Measurements from ENCODE around the gene PRKAG3. TPM values are rescaled to one million over a fixed set of nuclear protein-coding genes. Genes with fewer than 3 reads are reported as not detected.

The PRKAG3 gene
- total RNA-seq, 1 experiment from 2014 or later = not detected

DNA sequence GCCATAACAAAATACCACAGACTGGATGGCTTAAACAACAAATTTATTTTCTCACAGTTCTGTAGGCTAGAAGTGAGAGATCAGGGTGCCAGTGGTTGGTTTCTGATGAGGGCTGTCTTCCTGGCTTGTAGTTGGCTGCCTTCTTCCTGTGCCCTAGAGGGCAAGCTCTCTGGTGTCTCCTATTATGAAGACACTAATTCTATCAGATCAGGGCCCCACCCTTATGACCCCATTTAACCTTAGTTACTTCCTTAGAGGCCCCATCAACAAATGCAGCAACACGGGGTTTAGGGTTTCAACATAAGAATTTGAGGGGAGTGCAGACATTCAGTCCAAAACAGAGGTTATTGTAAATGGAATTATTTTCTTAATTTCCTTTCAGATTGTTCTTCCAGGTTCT is 26.8 kb downstream of the PRKAG3 start:
- Histone ChIP-seq H4K20me1 (ENCODE audit: insufficient read depth) (no peaks in the 10 kb centered on the region), H3K9me3 (ENCODE audit: insufficient read depth, low read depth) (peaks cover 3% of the 10 kb centered on the region; the same call in 1 of the 2 replicates), H3K4me3 (no peak overlapping the region), H3K9me2 (ENCODE audit: insufficient read depth) (no peaks in the 10 kb centered on the region), H2AFZ (no peak overlapping the region), H3K27ac (no peak overlapping the region), H3F3A (ENCODE audit: insufficient read depth, low read depth) (peaks cover 20% of the 10 kb centered on the region), H3K79me2 (ENCODE audit: low read depth) (no peaks in the 10 kb centered on the region), H3K4me1 (replicated peaks; ENCODE audit: insufficient read depth) (peaks cover 20% of the 10 kb centered on the region), H3K4me2 (no peak overlapping the region), H3K36me3 (ENCODE audit: low read depth) (no peaks in the 10 kb centered on the region), H3K27me3 (ENCODE audit: insufficient read depth, low read depth) (no peaks in the 10 kb centered on the region)
- intact Hi-C loops (cut with micrococcal nuclease; ENCODE audit: unreplicated experiment) = no loop called here
- no peak for DNase-seq
- POLR2A ChIA-PET (ENCODE audit: unreplicated experiment) = no interaction called here
- BruUV-seq (replicated peaks) = no TSS peak
- CTCF ChIA-PET = no interaction called here
- TF ChIP-seq, protein P1, sequence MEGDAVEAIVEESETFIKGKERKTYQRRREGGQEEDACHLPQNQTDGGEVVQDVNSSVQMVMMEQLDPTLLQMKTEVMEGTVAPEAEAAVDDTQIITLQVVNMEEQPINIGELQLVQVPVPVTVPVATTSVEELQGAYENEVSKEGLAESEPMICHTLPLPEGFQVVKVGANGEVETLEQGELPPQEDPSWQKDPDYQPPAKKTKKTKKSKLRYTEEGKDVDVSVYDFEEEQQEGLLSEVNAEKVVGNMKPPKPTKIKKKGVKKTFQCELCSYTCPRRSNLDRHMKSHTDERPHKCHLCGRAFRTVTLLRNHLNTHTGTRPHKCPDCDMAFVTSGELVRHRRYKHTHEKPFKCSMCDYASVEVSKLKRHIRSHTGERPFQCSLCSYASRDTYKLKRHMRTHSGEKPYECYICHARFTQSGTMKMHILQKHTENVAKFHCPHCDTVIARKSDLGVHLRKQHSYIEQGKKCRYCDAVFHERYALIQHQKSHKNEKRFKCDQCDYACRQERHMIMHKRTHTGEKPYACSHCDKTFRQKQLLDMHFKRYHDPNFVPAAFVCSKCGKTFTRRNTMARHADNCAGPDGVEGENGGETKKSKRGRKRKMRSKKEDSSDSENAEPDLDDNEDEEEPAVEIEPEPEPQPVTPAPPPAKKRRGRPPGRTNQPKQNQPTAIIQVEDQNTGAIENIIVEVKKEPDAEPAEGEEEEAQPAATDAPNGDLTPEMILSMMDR (conservative IDR thresholded peaks at IDR 0.05) = no peak
- no peak for TF ChIP-seq EZH2 (IDR thresholded peaks at IDR 0.05; ENCODE audit: low read depth)

DNA sequence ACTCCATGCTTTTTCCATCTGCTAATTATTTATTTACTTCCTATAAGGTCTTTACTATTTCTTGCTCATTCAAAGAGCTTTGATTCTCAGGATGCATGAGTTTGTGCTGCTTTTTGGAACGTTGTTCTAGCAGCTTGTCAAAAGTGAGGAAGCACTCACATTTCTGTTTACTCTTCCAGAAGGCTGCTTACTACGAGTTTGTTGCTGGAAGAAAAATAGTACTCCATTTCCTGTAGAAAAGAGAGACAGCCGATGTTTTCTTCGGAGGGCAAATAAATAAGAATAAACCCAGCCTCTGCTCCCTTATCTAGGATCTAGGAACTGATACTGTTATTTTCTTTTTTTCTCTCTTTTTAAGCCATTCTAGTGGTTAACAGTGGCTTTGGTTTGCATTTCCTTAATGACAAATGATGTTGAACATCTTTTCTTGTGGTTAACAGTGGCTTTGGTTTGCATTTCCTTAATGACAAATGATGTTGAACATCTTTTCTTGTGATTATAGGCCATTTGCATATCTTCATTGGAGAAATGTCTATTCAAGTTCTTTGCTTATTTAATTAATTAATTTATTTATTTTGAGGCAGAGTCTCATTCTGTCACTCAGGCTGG is 29.1 kb downstream of the PRKAG3 start:
- Histone ChIP-seq H3K27ac (no peak overlapping the region), H3K4me2 (no peak overlapping the region), H3K79me2 (ENCODE audit: low read depth) (no peaks in the 10 kb centered on the region), H3K4me3 (no peak overlapping the region), H4K20me1 (ENCODE audit: insufficient read depth) (no peaks in the 10 kb centered on the region), H3K27me3 (ENCODE audit: insufficient read depth, low read depth) (no peaks in the 10 kb centered on the region), H3K4me1 (replicated peaks; ENCODE audit: insufficient read depth) (peaks cover 20% of the 10 kb centered on the region), H2AFZ (no peak overlapping the region), H3K9me3 (ENCODE audit: insufficient read depth, low read depth) (peaks cover 3% of the 10 kb centered on the region; the same call in 1 of the 2 replicates), H3F3A (ENCODE audit: insufficient read depth, low read depth) (peaks cover 20% of the 10 kb centered on the region), H3K9me2 (ENCODE audit: insufficient read depth) (no peaks in the 10 kb centered on the region), H3K36me3 (ENCODE audit: low read depth) (no peaks in the 10 kb centered on the region)
- TF ChIP-seq, protein P1 (conservative IDR thresholded peaks at IDR 0.05) = no peak
- TF ChIP-seq EZH2 (IDR thresholded peaks at IDR 0.05; ENCODE audit: low read depth) = no peak
- CTCF ChIA-PET = no interaction called here
- intact Hi-C loops (cut with micrococcal nuclease; ENCODE audit: unreplicated experiment) = no loop called here
- BruUV-seq (replicated peaks) = no TSS peak
- DNase-seq = no peak
- POLR2A ChIA-PET (ENCODE audit: unreplicated experiment) = no interaction called here

DNA sequence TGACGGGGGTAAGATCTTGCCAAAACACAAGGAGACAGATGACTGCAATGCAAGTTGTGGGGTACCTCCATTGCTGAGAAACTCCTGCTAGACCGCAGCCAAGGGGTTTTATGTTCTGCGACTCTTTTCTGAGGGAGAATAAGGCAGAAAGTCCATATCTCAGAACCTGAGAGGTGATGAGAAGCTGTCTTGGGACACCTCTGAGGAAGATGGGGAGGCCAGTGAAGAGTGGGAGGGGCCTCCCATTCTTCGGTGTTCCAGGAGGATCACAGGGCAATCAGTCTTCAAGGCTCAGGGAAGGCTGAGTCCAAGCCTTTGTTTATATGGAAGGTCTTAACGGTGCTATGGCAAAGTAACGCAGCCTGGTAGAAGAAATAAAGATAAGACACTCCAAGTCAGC is 31.6 kb downstream of the PRKAG3 start:
- Histone ChIP-seq H3K4me3 (no peak overlapping the region), H3K9me2 (ENCODE audit: insufficient read depth) (no peaks in the 10 kb centered on the region), H4K20me1 (ENCODE audit: insufficient read depth) (no peaks in the 10 kb centered on the region), H3F3A (ENCODE audit: insufficient read depth, low read depth) (no peaks in the 10 kb centered on the region), H3K36me3 (ENCODE audit: low read depth) (no peaks in the 10 kb centered on the region), H3K27me3 (ENCODE audit: insufficient read depth, low read depth) (no peaks in the 10 kb centered on the region), H3K9me3 (ENCODE audit: insufficient read depth, low read depth) (peaks cover 3% of the 10 kb centered on the region; the same call in 1 of the 2 replicates), H2AFZ (no peak overlapping the region), H3K27ac (no peak overlapping the region), H3K4me2 (no peak overlapping the region), H3K79me2 (ENCODE audit: low read depth) (no peaks in the 10 kb centered on the region), H3K4me1 (replicated peaks; ENCODE audit: insufficient read depth) (no peaks in the 10 kb centered on the region)
- intact Hi-C loops (cut with micrococcal nuclease; ENCODE audit: unreplicated experiment) = no loop called here
- TF ChIP-seq, protein P1 (conservative IDR thresholded peaks at IDR 0.05) = no peak
- TF ChIP-seq EZH2 (IDR thresholded peaks at IDR 0.05; ENCODE audit: low read depth) = no peak
- ChIA-PET CTCF (no interaction called here), POLR2A (ENCODE audit: unreplicated experiment) (no interaction called here)
- BruUV-seq (replicated peaks) = no TSS peak
- no peak for DNase-seq
